NCI-H748 (cell line): ENCODE results near the gene SLC28A3.
A peak's percentile ranks its signal among the peaks of the same experiment; 100 is the strongest.

ENCODE experiments used
- DNase-seq: peaks from one replicate; lab custom pipeline; 2025; ENCODE audit not compliant: unreplicated experiment; lab: John Stamatoyannopoulos, UW

Gene SLC28A3

GRCh38 chr9:84251921-84252320 is 88.6 kb downstream of the SLC28A3 start:
- DNase-seq: no peak

GRCh38 chr9:84241817-84242373 is 98.7 kb downstream of the SLC28A3 start:
- no peak for DNase-seq

- DNase-seq: no peak
Observed at GRCh38 chr9:84239343-84239742, 101.2 kb downstream of the SLC28A3 start.

- DNase-seq: peak; percentile 9
Observed at GRCh38 chr9:84238652-84239051, 101.9 kb downstream of the SLC28A3 start.

GRCh38 chr9:84235511-84235910 is 105.0 kb downstream of the SLC28A3 start:
- DNase-seq: no peak

- DNase-seq: no peak
Observed at GRCh38 chr9:84230355-84231145, 110.0 kb downstream of the SLC28A3 start.

- DNase-seq: no peak
Observed at GRCh38 chr9:84229191-84229590, 111.4 kb downstream of the SLC28A3 start.

GRCh38 chr9:84228130-84228720 is 112.3 kb downstream of the SLC28A3 start:
- no peak for DNase-seq

- DNase-seq: no peak
Observed at GRCh38 chr9:84226126-84226525, 114.4 kb downstream of the SLC28A3 start.
